Measurements from ENCODE around the gene THNSL1.
A peak's percentile ranks its signal among the peaks of the same experiment; 100 is the strongest.
"Not testable (repeated sequence)": the region's sequence is repeated elsewhere in the genome, so short reads cannot be mapped to it uniquely, and the experiment has no call there.

The THNSL1 gene

GRCh38 chr10:25016376-25017153 is at the start of gene THNSL1:
THNSL1 (plus strand) TSS chr10:25016612; CDS start chr10:25023224, 6,612 bp downstream.
- DNase-seq, result peak; percentile 98

- DNase-seq, result no peak
Observed at GRCh38 chr10:24966962-24967481, 49.4 kb upstream of the THNSL1 start.

- DNase-seq, result no peak
Observed at GRCh38 chr10:24968349-24968748, 48.1 kb upstream of the THNSL1 start.

GRCh38 chr10:24968951-24969350 is 47.5 kb upstream of the THNSL1 start:
- not testable (repeated sequence) for DNase-seq

GRCh38 chr10:24969841-24970281 is 46.6 kb upstream of the THNSL1 start:
- DNase-seq, result no peak

GRCh38 chr10:24971374-24971773 is 45.0 kb upstream of the THNSL1 start:
- no peak for DNase-seq

GRCh38 chr10:24973163-24973562 is 43.2 kb upstream of the THNSL1 start:
- no peak for DNase-seq

GRCh38 chr10:24974976-24975375 is 41.4 kb upstream of the THNSL1 start:
- no peak for DNase-seq

- DNase-seq, result no peak
Observed at GRCh38 chr10:24979685-24980084, 36.7 kb upstream of the THNSL1 start.

GRCh38 chr10:24981161-24981710 is 35.2 kb upstream of the THNSL1 start:
- no peak for DNase-seq

GRCh38 chr10:24982319-24983112 is 33.9 kb upstream of the THNSL1 start:
- DNase-seq, result no peak

GRCh38 chr10:24983130-24983529 is 33.3 kb upstream of the THNSL1 start:
- no peak for DNase-seq

GRCh38 chr10:24983946-24984345 is 32.5 kb upstream of the THNSL1 start:
- no peak for DNase-seq

GRCh38 chr10:24984906-24985305 is 31.5 kb upstream of the THNSL1 start:
- DNase-seq, result no peak

GRCh38 chr10:24988831-24989640 is 27.4 kb upstream of the THNSL1 start:
- no peak for DNase-seq

- DNase-seq, result no peak
Observed at GRCh38 chr10:24989867-24990266, 26.5 kb upstream of the THNSL1 start.

- no peak for DNase-seq
Observed at GRCh38 chr10:24991298-24991697, 25.1 kb upstream of the THNSL1 start.

- DNase-seq, result no peak
Observed at GRCh38 chr10:24992512-24993133, 23.8 kb upstream of the THNSL1 start.

- DNase-seq, result no peak
Observed at GRCh38 chr10:24993237-24993958, 23.0 kb upstream of the THNSL1 start.

GRCh38 chr10:24995072-24995471 is 21.3 kb upstream of the THNSL1 start:
- DNase-seq, result no peak

GRCh38 chr10:24998044-24998443 is 18.4 kb upstream of the THNSL1 start:
- no peak for DNase-seq
